Measurements from ENCODE around the gene RALY.

DNA sequence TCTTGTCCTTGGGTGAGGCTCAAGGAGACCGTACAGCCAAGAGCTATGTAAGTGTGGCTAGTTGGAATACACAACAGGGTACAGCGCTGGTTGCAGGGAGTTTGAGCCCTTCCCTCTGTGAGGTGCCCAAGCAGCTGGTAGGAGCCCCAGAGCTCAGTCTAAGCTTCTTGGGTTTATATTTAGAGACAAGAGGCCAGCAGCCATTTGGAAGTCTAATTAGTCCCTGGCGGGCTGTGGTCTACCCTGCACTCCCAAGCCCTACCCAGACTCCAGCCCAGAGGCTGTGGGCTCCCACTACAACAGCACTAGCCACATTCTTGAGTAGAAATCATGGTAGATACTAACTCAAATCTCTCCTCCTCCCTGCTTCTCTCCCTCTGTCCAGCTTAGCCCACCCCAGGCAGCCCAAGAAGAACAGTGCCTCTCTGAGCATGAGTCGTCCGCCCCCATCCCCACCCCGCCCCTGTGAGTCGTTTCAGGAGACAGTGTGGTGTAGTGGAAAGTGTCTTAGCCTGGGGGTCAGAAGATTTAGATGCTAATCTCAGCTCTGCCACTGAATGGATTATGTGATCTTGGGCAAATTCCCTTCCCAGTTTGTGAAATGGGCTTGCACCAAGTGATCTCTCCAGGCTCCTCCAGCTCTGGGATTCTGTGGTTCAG, 80.5 kb downstream of the RALY start:
- TF ChIP-seq, protein P1, sequence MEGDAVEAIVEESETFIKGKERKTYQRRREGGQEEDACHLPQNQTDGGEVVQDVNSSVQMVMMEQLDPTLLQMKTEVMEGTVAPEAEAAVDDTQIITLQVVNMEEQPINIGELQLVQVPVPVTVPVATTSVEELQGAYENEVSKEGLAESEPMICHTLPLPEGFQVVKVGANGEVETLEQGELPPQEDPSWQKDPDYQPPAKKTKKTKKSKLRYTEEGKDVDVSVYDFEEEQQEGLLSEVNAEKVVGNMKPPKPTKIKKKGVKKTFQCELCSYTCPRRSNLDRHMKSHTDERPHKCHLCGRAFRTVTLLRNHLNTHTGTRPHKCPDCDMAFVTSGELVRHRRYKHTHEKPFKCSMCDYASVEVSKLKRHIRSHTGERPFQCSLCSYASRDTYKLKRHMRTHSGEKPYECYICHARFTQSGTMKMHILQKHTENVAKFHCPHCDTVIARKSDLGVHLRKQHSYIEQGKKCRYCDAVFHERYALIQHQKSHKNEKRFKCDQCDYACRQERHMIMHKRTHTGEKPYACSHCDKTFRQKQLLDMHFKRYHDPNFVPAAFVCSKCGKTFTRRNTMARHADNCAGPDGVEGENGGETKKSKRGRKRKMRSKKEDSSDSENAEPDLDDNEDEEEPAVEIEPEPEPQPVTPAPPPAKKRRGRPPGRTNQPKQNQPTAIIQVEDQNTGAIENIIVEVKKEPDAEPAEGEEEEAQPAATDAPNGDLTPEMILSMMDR (IDR thresholded peaks at IDR 0.05 in 2 of 3, conservative IDR thresholded peaks at IDR 0.05 in 1 of 3; ENCODE audit: borderline replicate concordance in 1 of 3, insufficient read depth in 1 of 3, low read depth in 2 of 3, low read length in 2 of 3), result no peak
- TF ChIP-seq ZFX (IDR thresholded peaks at IDR 0.05) (no peak), SIN3A (IDR thresholded peaks at IDR 0.05; ENCODE audit: low read depth) (no peak), RAD21 (IDR thresholded peaks at IDR 0.05; ENCODE audit: low read depth) (no peak), EZH2phosphoT487 (IDR thresholded peaks at IDR 0.05; ENCODE audit: borderline replicate concordance) (no peak)
- TF ChIP-seq, protein P2, sequence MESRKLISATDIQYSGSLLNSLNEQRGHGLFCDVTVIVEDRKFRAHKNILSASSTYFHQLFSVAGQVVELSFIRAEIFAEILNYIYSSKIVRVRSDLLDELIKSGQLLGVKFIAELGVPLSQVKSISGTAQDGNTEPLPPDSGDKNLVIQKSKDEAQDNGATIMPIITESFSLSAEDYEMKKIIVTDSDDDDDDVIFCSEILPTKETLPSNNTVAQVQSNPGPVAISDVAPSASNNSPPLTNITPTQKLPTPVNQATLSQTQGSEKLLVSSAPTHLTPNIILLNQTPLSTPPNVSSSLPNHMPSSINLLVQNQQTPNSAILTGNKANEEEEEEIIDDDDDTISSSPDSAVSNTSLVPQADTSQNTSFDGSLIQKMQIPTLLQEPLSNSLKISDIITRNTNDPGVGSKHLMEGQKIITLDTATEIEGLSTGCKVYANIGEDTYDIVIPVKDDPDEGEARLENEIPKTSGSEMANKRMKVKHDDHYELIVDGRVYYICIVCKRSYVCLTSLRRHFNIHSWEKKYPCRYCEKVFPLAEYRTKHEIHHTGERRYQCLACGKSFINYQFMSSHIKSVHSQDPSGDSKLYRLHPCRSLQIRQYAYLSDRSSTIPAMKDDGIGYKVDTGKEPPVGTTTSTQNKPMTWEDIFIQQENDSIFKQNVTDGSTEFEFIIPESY (IDR thresholded peaks at IDR 0.05; ENCODE audit: extremely low read depth, insufficient replicate concordance, low read length), result no peak

Measured in HCT116 (cell line).